NK-92 (cell line): ENCODE measurements around the gene PICALM.
"Not testable (repeated sequence)": the region's sequence is repeated elsewhere in the genome, so short reads cannot be mapped to it uniquely, and the experiment has no call there.

Experiments
- DNase-seq: peaks from one replicate; lab custom pipeline; 2025; ENCODE audit not compliant: unreplicated experiment; lab: John Stamatoyannopoulos, UW

Gene PICALM

DNA sequence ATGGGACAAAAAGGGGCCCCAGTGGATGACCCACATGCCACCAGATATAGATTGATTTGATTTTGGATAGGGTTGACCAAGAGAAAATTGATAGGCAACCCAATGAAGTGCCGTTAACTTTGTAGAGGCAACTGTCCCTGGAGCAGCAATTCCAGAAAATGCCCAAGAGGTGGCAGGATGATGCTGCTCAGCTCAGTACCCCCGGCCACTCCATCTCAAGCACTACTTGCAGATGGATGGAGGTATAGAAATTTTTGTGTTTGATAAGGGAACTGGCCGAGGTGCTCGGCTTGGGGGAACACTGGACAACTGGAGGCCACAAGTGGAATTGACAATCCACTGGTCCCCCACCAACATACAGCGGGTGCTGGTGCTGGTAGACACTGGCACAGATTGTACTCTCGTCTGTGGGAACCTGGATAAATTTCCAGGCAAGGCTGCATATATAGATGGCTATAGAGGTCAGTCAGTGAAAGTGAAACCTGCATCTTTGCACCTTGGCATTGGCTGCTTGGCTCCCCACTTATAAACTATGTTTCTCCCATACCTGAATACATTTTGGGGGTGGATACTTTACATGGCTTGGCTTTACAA lies 127.4 kb downstream of the PICALM start:
- no peak for DNase-seq

GRCh38 chr11:85939099-85940015 lies 129.5 kb downstream of the PICALM start:
- DNase-seq = no peak

DNA sequence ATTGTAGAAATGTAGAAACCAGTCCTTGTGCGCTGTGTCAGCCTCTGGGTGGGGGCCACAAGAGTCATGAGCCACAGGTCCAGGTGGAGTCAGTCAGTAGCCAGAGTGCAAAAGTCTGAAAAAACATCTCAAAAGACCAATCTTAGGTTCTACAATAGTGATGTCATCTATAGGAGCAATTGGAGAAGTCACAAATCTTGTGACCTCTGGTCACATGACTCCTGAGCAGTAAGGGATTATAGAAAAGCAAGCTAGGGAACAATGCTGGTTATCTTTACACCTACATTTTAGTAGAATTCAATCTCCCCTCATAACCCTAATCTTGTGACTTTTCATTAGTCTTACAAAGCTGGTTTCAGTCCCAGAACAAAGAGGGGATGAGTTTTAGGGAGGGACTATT lies 131.0 kb downstream of the PICALM start:
- no peak for DNase-seq

DNA sequence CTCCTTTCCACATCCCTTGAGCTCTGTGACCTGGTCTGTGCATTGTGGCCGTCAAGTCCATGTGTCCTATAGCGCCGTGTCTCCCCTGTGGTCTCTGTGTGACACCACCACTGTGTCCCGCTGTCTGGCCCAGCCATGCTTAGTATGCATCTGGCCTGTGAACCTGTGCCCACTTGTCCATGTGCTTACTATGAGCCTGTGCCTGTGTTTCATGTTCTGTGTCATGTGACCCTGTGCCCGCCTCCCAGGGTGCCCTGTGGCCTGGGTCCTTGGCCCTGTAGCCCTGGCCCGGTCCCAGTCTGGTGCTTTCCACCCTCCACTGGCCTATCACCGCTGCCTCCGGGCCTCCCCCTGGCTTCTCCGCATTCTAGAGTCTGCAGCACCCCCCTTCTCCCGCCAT lies 133.1 kb downstream of the PICALM start:
- DNase-seq = no peak

DNA sequence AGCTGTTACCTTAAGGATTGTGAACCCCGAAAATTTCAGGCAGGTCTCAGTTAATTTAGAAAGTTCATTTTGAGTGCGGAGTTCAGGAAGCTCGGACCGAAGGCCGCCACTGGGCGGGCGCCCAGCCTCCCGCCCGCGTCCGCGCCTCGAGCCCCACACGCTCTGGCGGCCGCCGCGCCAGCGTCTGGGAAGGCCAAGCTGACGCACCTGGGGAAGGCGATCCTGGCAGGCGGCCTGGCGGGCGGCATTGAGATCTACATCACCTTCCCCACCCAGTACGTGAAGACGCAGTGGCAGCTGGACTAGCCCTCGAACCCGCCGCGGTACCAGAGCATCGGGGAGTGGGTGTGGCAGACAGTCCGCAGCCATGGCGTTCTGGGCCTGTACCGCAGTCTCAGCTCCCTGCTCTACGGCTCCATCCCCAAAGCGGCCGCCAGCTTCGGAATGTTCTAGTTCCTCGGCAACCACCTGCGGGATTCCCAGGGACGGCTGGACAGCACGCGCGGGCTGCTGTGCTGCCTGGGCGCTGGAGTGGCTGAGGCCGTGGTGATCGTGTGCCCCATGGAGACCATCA lies 134.2 kb downstream of the PICALM start:
- no peak for DNase-seq

DNA sequence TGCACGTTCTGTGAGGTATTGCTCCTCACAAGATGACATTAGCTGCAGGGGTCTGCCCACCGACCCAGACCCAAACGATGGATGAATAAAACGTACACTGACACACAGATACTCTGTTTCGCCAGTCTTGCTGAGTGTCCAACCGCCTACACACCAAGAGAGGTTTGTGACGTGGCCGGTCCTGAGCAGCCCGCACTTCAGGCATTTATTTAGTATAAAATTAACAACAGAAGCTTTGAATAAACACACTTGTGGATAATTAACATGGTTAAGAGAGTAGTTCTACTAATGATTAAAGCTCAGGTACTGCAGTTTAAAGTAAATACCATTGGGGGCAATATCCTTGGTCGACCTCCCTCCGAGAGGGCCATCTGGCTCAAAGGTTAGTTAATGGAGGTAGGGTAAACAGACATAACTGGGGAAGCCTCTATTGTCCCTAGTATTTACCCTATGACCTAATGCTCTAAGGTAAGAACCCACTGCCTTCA lies 138.0 kb downstream of the PICALM start:
- no peak for DNase-seq

- DNase-seq = not testable (repeated sequence)
Observed at GRCh38 chr11:85926653-85927214, 142.2 kb downstream of the PICALM start.

DNA sequence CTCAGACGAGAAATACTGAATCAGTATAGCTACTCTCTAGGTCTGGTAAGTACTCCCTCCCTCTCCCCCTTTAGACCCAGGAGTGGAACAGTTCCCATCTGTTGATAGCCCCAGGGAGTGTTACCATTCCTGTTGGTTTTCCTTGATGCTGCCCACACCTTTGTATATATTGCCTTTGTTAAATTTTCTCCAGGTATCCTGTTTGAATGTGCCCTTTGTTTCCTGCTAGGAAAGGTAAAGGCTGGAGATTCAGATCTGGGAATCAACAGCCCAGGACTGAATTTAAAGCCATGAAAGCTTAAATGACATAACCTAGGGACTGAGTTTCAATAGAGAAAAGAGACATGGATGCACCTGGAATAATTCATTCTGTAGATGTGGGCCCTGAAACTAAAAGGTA lies 145.4 kb downstream of the PICALM start:
- DNase-seq = no peak

- DNase-seq = no peak
Observed at GRCh38 chr11:85922367-85922766, 146.5 kb downstream of the PICALM start.

- no peak for DNase-seq
Observed at GRCh38 chr11:85918910-85919794, 149.7 kb downstream of the PICALM start.

GRCh38 chr11:85914425-85914824 lies 154.5 kb downstream of the PICALM start:
- no peak for DNase-seq

DNA sequence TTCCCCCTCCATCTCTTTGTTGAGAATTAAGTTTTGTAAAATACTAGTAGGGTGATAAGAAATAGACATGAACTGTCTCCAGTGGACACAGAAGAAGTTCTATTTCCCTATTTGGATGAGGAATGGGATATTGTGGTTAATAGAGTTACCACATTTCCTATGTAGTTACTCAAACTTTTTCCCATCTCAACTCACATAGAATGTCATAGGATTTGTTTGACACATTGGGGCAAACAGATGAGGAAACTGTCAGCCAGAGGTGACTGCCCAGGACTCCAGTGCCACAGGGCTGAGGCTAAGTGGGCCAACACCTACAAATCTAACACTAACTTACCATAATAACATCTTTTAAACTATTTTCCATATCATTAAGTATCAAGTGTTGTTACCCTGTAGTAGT lies 155.4 kb downstream of the PICALM start:
- DNase-seq = no peak

GRCh38 chr11:85912414-85912813 lies 156.5 kb downstream of the PICALM start:
- DNase-seq = no peak
